Uterus (tissue), 2 donors: ENCODE results near the gene BRDT.

Experiments used
- CTCF ChIP-seq, 4 experiments: fragments of 200-600 bp in 2 of 4; fragments of 450-650 bp in 2 of 4; sonication (generic) in 2 of 4; IDR thresholded peaks; one replicate each; pipeline ENCODE4 v1.5.1; 2016 to 2019; ENCODE audit warnings: antibody characterized with exemption in 4 of 4, mild to moderate bottlenecking in 2 of 4, moderate library complexity in 1 of 4
- POLR2A ChIP-seq, 2 donors: fragments of 450-650 bp; IDR thresholded peaks; one replicate each; pipeline ENCODE4 v1.6.1; 2016; ENCODE audit warnings: antibody characterized with exemption in 2 of 2, mild to moderate bottlenecking in 1 of 2, moderate library complexity in 1 of 2

GRCh38 chr1:91919962-91920361 is 29.2 kb upstream of the BRDT start:
- TF ChIP-seq CTCF (IDR thresholded peaks at IDR 0.05): no peak
- no peak for TF ChIP-seq POLR2A (IDR thresholded peaks at IDR 0.05)
